ENCODE data around the gene EIF6. TPM values are rescaled to one million over a fixed set of nuclear protein-coding genes. Genes with fewer than 3 reads are reported as not detected.
"Not testable (repeated sequence)": the region's sequence is repeated elsewhere in the genome, so short reads cannot be mapped to it uniquely, and the experiment has no call there.

The EIF6 gene
- 100 to 1,000 TPM; 128 to 149 (median 148) TPM for polyA plus RNA-seq (ENCODE audit: insufficient read length in 3 of 3)

DNA sequence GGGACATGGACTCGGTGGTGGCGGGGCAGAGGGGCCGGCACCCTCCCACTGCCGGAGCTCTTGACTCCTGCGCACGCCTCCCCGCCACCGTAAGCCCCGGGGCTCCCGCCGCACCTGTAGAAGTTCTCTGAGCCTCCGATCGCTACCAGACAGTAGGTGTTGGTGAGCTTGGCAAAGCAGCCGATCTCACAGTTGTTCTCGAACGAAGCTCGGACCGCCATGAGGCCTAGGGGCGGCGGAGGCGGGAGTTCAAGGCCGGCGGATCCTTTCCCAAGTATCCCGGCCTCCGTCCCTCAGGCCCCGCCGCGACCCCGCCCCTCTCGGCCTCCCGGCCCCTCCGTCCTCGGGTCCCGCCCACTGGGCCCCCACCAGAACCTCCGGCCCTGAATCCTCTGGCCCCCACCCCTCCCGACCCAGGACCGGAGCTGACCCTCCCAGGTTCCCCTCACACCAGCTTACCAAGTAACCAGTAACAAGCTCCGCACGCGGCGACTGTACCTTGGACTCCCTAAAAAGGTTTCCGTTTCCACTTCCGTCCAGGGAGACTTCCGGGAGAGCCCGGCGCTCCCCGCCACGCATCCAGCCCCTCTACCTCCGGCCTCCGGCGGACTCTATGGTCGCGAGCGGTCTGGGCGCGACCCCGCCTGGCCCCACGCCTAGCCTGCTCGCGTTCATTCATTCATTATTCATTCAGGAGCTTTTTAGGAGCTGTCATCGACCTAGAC, at the start of gene EIF6:
Gene EIF6, minus strand, starts transcription at position 506 of the 725 bp plus-strand sequence. Its CDS starts 285 bp downstream, at position 221.
- DNase-seq (ENCODE audit: low read depth in 3 of 3, low spot score in 2 of 3): peak in 2 of 3 donors; percentile 72 to 74

DNA sequence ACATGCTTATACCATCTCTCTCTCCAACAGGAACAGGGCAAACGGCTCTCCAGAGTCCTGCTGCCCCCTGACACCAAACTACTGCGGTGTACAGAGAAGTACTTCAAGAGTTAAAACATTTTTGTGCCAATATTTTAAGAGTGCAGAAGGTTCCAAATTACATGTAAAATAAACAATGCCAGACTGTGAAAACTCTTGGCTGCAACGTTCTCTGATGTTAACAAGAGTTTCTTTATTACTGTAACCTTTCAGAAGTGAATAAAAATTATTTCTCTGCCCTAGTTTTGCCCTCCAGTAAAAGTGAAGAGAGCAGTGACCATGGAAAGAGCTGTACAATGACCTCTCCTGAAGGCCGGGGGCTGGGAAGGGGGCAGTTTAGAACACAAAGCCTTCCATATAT, 49.0 kb upstream of the EIF6 start:
- DNase-seq (ENCODE audit: low read depth in 3 of 3, low spot score in 2 of 3): no peak

DNA sequence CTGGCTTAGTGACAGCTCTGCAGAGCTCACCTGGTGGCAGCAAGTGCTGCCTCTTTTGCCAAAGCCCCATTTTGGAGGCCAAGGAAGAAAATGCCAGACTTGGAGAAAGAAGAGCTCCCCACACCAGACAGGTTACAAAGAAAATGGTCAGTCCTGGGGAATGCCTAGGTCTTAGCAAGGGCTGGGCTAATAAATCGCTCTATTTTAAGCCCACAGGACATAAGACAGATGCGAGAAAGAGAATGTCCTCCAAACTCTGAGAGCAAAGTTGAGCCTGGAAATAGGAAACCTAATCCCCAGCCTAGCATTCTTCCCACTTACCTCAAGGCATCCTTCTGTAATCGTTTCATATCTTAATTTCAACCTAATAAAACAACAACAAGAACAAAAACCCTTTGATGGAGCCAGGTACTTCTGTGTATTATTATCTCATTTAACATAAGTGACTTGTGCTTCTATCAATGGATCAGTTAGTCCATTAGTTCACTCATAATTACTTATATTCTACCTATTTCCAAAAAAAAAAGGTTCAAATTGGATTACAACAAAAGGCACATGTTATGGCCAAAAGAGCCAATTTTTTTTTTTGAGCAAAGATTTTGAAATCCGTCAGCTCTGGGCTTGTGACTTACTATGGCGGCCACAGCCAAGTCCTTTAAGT, 48.1 kb upstream of the EIF6 start:
- no peak for DNase-seq (ENCODE audit: low read depth in 3 of 3, low spot score in 2 of 3)

DNA sequence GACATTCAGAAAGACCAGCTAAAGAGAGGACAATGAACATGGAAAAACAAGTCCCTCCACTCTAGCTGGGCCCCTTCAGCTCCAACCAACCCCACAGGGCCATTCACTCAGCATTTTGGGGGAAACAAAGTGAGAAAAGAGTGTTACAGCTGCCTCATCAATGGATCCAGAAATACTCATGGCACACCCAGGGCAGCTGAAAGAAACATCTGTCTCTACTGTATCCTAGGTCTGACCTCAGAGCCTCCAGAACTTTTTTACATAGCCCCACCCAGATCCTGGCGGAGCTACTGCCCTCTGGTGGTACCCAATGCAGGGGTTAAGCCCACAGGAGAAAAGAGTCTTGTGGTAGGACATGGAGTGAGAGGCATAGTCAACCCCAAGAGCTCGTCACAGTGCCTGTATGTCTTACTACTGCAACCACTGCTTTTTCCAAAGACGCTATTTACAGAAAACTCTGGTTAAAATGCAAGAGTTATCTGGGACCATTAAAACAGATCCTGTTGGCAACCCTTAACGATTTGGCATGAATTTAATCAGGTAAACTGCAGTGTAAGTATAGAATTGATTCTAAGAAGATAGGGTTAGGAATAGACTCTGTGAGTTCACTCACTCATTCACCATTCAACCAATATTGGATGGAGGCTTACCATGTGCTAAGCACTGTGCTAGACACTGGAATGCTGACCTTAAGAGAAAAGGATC, 45.0 kb upstream of the EIF6 start:
- no peak for DNase-seq (ENCODE audit: low read depth in 3 of 3, low spot score in 2 of 3)

DNA sequence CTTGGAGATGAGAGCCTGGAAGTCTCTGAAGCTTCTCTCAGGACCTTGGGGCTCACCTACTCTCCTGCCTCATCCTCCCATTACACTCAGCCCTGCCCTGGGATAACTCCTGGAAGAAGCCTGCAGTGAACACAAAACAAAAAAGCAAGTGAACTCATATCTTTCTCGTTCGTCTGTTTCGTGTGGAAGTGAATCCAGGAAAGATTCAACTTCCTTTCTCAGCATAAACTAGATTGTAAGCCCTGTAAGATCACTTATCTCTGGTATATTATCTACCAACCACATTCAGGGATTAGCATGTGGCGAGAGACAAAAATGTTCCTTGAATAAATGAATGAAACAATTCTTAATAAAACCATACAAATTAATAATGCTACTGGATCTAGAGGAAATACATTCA, 44.1 kb upstream of the EIF6 start:
- no peak for DNase-seq (ENCODE audit: low read depth in 3 of 3, low spot score in 2 of 3)

DNA sequence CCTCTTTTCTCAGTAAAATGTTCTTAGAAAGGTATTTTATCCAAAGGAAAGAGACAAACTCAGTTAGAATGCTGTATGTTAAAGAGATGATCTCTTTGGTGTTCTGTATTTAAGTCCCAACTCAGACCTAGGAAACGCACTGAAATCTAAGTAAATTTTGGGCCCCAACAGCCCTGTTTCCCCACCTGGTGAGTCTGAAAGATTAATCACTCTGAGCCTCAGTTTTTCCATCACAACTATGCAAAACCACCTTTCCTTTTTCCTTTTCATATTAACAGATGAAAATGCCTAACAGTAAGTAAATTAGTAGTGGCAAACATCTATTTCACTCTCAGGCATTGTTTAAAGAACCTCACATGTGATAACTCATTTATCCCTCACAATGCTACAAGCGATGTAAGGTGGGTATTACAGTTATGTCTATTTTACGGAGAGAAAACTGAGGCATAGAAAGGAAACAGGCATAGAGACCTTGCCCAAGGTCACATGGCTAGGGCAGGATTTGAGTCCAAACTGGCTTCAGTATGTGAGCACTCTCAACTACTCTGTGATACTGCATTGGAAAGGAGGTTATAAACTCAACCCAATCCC, 43.6 kb upstream of the EIF6 start:
- DNase-seq (ENCODE audit: low read depth in 3 of 3, low spot score in 2 of 3): no peak

DNA sequence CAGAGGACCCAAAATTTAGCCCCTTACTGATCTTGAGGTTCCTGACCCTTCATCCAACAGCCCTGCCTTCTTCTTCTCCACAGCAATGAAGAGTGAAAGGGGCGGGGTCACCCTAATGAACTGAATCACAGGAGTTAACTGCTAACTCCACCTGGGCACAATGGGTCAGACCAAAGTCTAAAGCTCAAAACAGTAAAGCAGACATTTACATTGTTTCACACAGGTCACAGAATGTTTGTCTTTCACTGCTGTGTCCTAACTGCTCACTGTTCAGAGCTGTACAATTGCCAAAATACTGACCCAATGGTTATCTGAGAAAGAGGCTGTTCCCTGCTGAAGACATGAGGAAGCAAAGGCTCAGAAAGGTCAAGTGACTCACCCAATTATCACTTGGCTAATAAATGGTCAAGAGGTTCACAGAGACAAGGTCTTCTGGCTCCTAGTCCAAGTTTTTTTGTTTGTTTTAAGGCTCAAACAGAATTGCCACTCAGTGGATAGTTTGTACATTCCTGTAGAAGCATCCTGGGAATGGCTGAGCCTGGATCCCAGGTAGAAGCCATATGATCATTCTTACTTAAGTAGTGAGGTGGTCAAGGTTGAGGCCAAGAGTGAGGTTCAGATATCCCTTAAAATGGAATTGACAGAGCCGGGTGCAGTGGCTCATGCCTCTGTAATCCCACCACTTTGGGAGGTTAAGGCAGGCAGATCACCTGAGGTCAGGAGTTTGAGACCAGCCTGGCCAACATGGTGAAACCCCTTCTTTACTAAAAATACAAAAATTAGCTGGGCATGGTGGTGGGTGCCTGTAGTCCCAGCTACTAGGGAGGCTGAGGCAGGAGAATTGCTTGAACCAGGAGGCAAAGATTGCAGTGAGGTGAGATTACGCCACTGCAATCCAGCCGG, 42.8 kb upstream of the EIF6 start:
- no peak for DNase-seq (ENCODE audit: low read depth in 3 of 3, low spot score in 2 of 3)

DNA sequence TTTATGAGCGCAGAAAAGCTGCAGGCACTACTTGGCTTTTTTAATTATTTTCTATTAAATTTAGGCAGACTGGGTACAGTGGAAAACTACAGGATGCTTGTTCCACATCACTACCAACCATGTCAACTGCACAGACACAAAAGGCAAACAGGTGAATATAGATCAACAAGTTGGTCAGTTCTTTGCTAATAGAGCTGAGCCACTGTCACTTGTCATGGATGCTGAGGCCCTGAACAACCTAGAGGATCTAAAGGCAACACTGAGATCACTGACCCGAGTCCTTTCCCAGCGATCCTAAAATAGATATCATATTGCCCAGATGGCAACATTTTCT, 42.1 kb upstream of the EIF6 start:
- DNase-seq (ENCODE audit: low read depth in 3 of 3, low spot score in 2 of 3): no peak

DNA sequence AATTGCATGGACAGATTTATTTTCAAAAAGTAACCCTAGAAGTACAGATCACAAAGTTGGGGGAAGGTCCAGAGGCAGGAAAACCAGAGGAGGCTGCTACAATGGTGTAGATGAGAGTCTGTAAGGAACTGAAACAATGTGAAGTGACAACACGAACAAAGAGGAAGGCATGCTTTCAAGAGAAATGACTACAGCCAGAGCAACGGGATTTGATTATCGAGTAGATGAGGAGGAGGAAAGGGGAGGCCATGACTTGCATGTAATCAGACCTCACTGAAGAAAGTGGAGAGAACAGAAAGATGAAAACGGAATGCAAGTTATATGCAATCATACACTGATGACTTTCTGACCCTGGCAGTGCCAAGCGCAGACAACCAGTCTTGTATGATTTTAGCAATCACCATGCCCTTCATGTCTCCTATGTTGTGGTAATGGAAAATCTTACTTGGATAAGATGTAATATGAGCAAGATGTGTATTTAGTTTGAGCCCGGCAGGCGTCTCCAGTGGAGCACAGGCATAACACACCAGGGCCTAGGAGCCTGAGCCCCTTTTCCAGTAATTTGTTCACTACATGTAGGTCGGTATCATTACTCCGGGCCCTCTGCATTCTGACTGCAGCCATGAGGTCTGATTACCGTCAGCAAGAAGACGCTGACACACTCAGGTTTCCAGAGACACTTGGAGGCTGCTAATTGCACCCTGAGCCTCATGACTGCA, 41.6 kb upstream of the EIF6 start:
- DNase-seq (ENCODE audit: low read depth in 3 of 3, low spot score in 2 of 3): no peak

DNA sequence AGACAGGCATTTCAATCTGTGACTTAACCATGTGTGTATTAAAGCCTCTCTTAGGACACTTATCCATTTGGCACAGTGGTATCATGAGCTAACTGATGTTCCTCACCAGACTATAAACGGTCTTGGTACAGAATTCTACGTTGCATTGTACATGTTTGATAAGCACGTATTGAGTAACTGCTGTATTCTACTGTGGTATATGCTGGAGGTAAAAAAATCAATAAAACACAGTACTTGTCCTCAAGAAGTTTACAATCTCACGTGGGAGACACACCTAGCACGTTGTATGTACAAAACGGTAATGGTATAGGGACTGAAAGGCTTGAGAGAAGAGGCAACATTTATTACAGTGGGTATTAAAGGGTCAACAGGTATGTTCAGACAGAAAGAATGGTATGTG, 40.8 kb upstream of the EIF6 start:
- DNase-seq (ENCODE audit: low read depth in 3 of 3, low spot score in 2 of 3): no peak

DNA sequence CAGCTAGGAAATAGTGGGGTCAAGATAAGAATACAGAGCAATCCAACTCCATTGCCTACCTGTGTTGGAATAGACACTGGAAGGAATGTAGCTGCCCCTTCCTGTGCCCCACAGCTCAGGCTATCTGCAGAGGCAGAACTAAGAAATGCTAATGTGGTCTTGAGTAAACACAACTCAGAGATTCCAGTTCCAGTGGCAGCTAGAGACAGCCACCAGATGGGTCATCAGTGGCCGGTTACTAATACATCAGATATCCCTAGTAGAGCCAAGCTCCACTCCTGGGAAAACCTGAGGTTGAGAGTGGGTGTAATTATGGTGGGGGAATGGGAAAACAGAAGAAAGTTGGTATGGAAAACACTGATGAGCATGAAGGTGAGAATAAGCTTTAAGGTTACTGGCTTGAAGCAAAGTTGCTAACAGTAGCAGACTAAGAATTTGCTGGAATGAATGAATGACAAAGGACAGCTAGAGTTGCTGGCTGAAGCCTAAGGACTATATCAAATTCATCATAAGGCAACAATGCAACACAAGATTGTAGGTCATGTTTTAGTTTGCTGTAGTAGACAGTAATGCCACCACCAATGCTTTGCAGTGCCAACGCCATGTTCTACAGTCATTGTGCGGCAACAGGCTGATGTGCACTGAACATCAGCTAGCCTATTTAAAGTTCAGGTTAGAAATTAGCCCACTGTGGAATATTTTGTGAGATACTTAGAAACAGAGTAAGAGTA, 36.0 kb upstream of the EIF6 start:
- no peak for DNase-seq (ENCODE audit: low read depth in 3 of 3, low spot score in 2 of 3)

DNA sequence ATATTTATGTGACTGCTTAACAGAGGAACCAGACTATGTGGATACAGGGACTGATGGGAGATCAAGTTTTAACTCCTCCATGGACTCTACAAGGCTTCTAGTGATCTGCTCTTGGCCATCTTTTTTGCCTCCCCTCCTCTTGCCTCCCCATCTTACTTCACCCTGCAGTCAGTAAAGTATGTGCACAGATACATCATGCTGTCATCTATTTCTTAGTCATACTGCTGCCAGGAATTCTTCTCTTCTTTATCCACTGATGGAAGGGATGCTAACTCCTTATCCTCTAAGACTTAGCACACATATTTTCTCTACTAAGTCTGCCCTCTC, 35.3 kb upstream of the EIF6 start:
- DNase-seq (ENCODE audit: low read depth in 3 of 3, low spot score in 2 of 3): no peak

DNA sequence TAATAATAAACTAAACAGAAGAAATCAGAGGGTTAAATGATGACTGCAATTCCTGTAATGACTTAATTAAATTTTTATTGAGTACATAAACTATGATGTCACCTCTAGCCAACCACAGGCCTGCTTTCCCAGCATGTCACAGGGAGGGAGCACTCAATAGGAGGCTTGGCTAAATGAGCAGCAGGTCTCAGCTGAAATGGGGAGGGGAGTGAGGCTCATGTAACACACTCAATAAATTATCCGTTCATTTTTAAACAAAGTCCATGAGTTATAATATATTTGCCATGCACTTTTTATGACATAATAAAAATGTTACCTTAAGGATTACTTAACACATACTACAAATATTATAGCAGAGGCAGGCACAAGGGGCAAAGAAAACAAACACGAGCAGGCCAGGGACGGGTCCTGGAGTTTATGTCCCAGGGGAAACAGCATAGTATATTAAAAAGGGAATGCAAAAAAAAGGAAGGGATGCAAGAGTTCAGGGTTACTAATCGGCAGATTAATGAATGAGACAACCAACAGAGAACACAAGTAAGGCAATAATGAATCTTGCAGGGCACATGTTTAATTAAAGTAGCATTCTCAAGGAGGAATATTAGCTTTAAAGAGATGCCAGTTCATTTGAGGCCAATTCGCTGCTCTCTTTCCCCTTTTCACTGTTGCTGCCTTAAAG, 34.8 kb upstream of the EIF6 start:
- no peak for DNase-seq (ENCODE audit: low read depth in 3 of 3, low spot score in 2 of 3)

DNA sequence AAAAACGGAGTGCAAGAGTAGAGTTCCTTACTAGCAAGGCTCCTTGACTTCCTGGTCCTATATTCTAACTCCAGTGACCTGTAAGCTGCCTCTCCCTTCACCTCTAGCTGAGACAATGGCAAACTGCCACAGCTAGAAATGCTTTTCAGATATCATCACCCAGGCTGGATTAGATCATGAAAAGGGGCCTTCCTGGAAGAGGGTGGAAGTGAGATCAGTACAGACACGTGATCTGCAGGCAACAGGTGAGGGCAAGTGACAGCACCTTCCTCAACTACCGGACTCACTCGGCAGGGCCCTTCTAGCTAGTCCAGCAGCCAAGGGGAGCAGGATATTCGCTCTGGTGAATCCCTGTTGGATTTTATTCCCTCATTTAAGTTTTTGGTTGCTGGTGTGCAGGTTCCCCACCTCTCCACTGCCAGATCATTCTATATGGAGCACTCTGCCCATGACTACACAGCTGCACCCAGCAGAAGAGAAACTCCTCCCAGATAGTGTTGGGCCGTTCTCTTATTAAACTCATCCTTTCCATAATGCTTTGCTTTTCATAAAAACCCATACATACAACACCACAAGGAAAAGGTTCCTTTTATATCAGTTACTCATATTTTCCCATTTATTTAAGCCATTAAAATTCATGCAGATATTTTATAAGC, 34.1 kb upstream of the EIF6 start:
- no peak for DNase-seq (ENCODE audit: low read depth in 3 of 3, low spot score in 2 of 3)

DNA sequence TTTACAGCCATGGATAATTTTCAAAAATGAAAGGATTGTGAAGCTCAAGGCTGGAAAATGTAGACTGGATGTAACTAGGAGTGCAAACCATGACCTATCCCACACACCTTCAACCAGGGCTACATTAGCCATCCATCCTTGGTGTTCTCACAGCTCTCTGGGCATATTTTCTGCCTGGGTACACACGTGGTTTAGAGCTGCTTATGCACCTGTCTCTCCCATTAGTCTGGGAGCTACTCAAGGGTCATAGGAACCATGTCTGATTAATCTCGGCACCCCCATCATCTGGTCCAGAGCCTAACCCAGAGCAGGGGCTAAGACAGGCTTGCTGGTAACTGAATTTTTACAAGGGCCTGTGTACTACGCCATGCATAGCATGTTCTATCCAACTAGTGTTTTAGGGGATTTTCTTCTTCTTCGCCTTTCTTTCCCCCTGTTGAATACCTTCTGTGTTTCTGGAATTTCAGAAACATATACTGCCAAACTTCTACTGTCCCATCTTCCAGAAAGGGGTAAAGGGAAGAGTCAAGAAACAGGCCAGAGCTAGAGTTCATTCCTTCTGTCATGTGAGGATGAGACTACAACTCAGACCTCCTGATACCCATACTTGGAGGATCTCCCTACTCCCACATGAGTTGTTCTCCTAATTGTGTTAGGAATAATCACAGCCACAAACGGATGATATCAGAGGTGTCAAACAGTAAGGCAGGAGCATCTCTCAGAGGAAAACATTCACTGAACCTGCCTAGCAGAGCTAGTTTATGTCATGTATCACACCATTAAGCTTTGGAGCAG, 33.0 kb upstream of the EIF6 start:
- DNase-seq (ENCODE audit: low read depth in 3 of 3, low spot score in 2 of 3): no peak

DNA sequence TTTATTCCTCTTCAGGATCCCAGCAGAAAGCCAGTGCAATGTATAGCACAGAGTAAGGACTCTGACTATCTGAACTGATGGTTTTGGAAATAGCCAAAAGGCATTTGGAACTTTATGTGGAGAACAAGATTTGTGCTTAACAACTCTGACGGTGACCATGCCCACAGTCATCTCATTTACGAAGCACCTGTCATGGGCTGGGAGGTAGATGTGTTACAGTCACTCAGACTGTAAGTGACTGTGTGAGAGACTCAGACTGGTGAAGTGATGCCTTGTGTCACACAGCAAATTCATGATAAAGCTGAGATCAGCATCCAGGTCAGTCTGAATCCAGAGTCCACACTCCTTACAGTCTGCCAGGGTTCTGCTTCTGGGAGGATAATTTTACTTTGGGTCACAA, 31.5 kb upstream of the EIF6 start:
- no peak for DNase-seq (ENCODE audit: low read depth in 3 of 3, low spot score in 2 of 3)

DNA sequence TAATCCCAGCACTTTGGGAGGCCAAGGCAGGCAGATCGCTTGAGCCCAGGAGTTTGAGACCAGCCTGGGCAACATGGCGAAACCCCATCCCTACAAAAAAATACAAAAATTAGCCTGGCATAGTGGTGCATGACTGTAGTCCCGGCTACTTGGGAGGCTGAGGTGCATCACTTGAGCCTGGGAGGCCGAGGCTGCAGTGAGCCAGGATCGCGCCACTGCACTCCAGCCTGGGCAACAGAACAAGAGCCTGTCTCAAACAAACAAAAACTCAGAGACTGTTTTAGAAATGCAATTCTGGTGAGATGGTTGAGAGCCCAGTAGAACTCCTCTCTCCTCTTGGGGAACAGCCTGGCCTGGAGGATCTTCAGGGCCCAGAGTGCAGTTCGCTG, 31.1 kb upstream of the EIF6 start:
- DNase-seq (ENCODE audit: low read depth in 3 of 3, low spot score in 2 of 3): not testable (repeated sequence)

All from right renal cortex interstitium (tissue), 3 donors.